Cardiac fibroblast (primary cell): ENCODE data around the gene SMIM43.

ENCODE experiments used
- DNase-seq, 2 donors: peaks; one replicate each; pipeline versions ENCODE4 v3.0.0 to v3.0.0-alpha.2; 2010; ENCODE audit warnings: low read depth in 2 of 2
- H3K4me3 ChIP-seq, 2 donors: replicated peaks in 1 of 2; 1 replicate in 1 of 2; 2 replicates in 1 of 2; pipeline ENCODE4 v1.5.1; 2011; ENCODE audit warnings: low read depth in 2 of 2, low read length in 2 of 2, mild to moderate bottlenecking in 2 of 2, moderate library complexity in 1 of 2
- CTCF ChIP-seq: IDR thresholded peaks from one replicate; pipeline ENCODE4 v1.5.1; 2011; ENCODE audit warnings: low read depth, mild to moderate bottlenecking, low read length, inconsistent platforms

SMIM43 gene

GRCh38 chr4:121776610-121777401, 11.8 kb upstream of the SMIM43 start:
- H3K4me3 ChIP-seq = no peak overlapping the region
- peak in 1 of 2 donors; percentile 64 for DNase-seq
- no peak for TF ChIP-seq CTCF

- no peak overlapping the region for H3K4me3 ChIP-seq
- TF ChIP-seq CTCF = no peak
- DNase-seq = no peak
Measured at GRCh38 chr4:121773883-121774282, 8.9 kb upstream of the SMIM43 start.

GRCh38 chr4:121771869-121772268, 6.9 kb upstream of the SMIM43 start:
- no peak overlapping the region for H3K4me3 ChIP-seq
- TF ChIP-seq CTCF = no peak
- DNase-seq = no peak

- TF ChIP-seq CTCF = no peak
- no peak for DNase-seq
- H3K4me3 ChIP-seq = no peak overlapping the region
Measured at GRCh38 chr4:121769341-121769740, 4.4 kb upstream of the SMIM43 start.

- no peak for DNase-seq
- TF ChIP-seq CTCF = no peak
- H3K4me3 ChIP-seq = no peak overlapping the region
Measured at GRCh38 chr4:121767166-121767565, 2.2 kb upstream of the SMIM43 start.

GRCh38 chr4:121765971-121766538, 1.1 kb upstream of the SMIM43 start:
- no peak for DNase-seq
- no peak for TF ChIP-seq CTCF

GRCh38 chr4:121765368-121765705, 373 bp upstream of the SMIM43 start:
- no peak for TF ChIP-seq CTCF
- DNase-seq = peak in 1 of 2 donors; percentile 29
- peak overlapping the region; percentile 59 for H3K4me3 ChIP-seq

More at GRCh38 chr4:121765971-121766538, 1.1 kb upstream of the SMIM43 start:
- no peak overlapping the region for H3K4me3 ChIP-seq
